Measurements from ENCODE around the gene EPHA10.
A peak's percentile ranks its signal among the peaks of the same experiment; 100 is the strongest.
"Not testable (repeated sequence)": the region's sequence is repeated elsewhere in the genome, so short reads cannot be mapped to it uniquely, and the experiment has no call there.

EPHA10 gene

GRCh38 chr1:37692078-37692833, 72.7 kb downstream of the EPHA10 start, which contains the start of gene CDCA8:
Gene CDCA8 (plus strand): TSS chr1:37692516. CDS start chr1:37692691, 175 bp downstream.
- no peaks in the 10 kb centered on the region for H3K27me3 ChIP-seq (ENCODE audit: insufficient read depth, low read depth)
- peak within 1 kb of the TSS; percentile 68 for H3K4me2 ChIP-seq
- H4K20me1 ChIP-seq (ENCODE audit: insufficient read depth) = no peaks in the 10 kb centered on the region
- TF ChIP-seq CTCF (conservative IDR thresholded peaks at IDR 0.05; ENCODE audit: low read depth, low read length) = peak; percentile 62
- peak within 1 kb of the TSS; percentile 62 for H3K27ac ChIP-seq
- H3K4me3 ChIP-seq (IDR thresholded peaks at IDR 0.05; ENCODE audit: insufficient read depth, low read depth, low read length) = peak within 1 kb of the TSS; percentile 83
- peaks cover 6% of the 10 kb centered on the region; the same call in 1 of the 2 replicates for H3K36me3 ChIP-seq (ENCODE audit: insufficient read depth)
- H3K9ac ChIP-seq = peak within 1 kb of the TSS; percentile 70
- peak within 1 kb of the TSS; percentile 79 for H2AFZ ChIP-seq (ENCODE audit: low read depth)
- peaks cover 29% of the 10 kb centered on the region for H3K4me1 ChIP-seq (ENCODE audit: low read depth, poor library complexity, severe bottlenecking)
- H3K79me2 ChIP-seq (ENCODE audit: insufficient read depth, low read depth) = peaks cover 48% of the 10 kb centered on the region

GRCh38 chr1:37691497-37692077, 73.3 kb downstream of the EPHA10 start:
- Histone ChIP-seq H3K4me2 (peak overlapping the region; percentile 68), H4K20me1 (ENCODE audit: insufficient read depth) (no peaks in the 10 kb centered on the region), H3K79me2 (ENCODE audit: insufficient read depth, low read depth) (peaks cover 48% of the 10 kb centered on the region), H3K9ac (peak overlapping the region; percentile 39; the same call in 1 of the 2 replicates), H3K36me3 (ENCODE audit: insufficient read depth) (peaks cover 3% of the 10 kb centered on the region; the same call in 1 of the 2 replicates), H3K27ac (peak overlapping the region; percentile 7), H2AFZ (ENCODE audit: low read depth) (peak overlapping the region; percentile 65), H3K4me3 (IDR thresholded peaks at IDR 0.05; ENCODE audit: insufficient read depth, low read depth, low read length) (peak overlapping the region; percentile 83), H3K4me1 (ENCODE audit: low read depth, poor library complexity, severe bottlenecking) (peaks cover 27% of the 10 kb centered on the region), H3K27me3 (ENCODE audit: insufficient read depth, low read depth) (no peaks in the 10 kb centered on the region)
- no peak for TF ChIP-seq CTCF (conservative IDR thresholded peaks at IDR 0.05; ENCODE audit: low read depth, low read length)

GRCh38 chr1:37688926-37689325, 76.0 kb downstream of the EPHA10 start:
- H3K79me2 ChIP-seq (ENCODE audit: insufficient read depth, low read depth) = peaks cover 32% of the 10 kb centered on the region
- no peaks in the 10 kb centered on the region for H3K36me3 ChIP-seq (ENCODE audit: insufficient read depth)
- no peaks in the 10 kb centered on the region for H3K27me3 ChIP-seq (ENCODE audit: insufficient read depth, low read depth)
- H3K4me3 ChIP-seq (IDR thresholded peaks at IDR 0.05; ENCODE audit: insufficient read depth, low read depth, low read length) = no peak overlapping the region
- TF ChIP-seq CTCF (conservative IDR thresholded peaks at IDR 0.05; ENCODE audit: low read depth, low read length) = no peak
- no peaks in the 10 kb centered on the region for H4K20me1 ChIP-seq (ENCODE audit: insufficient read depth)
- peak overlapping the region; percentile 83 for H3K4me2 ChIP-seq
- H3K9ac ChIP-seq = peak overlapping the region; percentile 56; the same call in 1 of the 2 replicates
- H3K27ac ChIP-seq = peak overlapping the region; percentile 53
- no peak overlapping the region for H2AFZ ChIP-seq (ENCODE audit: low read depth)
- H3K4me1 ChIP-seq (ENCODE audit: low read depth, poor library complexity, severe bottlenecking) = peaks cover 42% of the 10 kb centered on the region

GRCh38 chr1:37687764-37688163, 77.2 kb downstream of the EPHA10 start:
- peaks cover 48% of the 10 kb centered on the region for H3K4me1 ChIP-seq (ENCODE audit: low read depth, poor library complexity, severe bottlenecking)
- not testable (repeated sequence) for H3K4me2 ChIP-seq; H2AFZ ChIP-seq (ENCODE audit: low read depth); H3K9ac ChIP-seq; H3K36me3 ChIP-seq (ENCODE audit: insufficient read depth); H3K27me3 ChIP-seq (ENCODE audit: insufficient read depth, low read depth); H3K27ac ChIP-seq; H4K20me1 ChIP-seq (ENCODE audit: insufficient read depth); H3K4me3 ChIP-seq (IDR thresholded peaks at IDR 0.05; ENCODE audit: insufficient read depth, low read depth, low read length)
- peaks cover 23% of the 10 kb centered on the region for H3K79me2 ChIP-seq (ENCODE audit: insufficient read depth, low read depth)
